Natural killer cell (primary cell): Measurements from ENCODE around the gene ZNF334. TPM values are rescaled to one million over a fixed set of nuclear protein-coding genes. Genes with fewer than 3 reads are reported as not detected.

Experiments used
- ATAC-seq, 3 donors: fragments of 150-1000 bp in 2 of 3; fragments of 200-7000 bp in 1 of 3; cut with Tn5 transposase; 1 replicate in 1 of 3; 2 replicates in 2 of 3; pipeline ENCODE4 v1.10.0; 2021; ENCODE audit warnings: mild to moderate bottlenecking in 2 of 3, moderate library complexity in 2 of 3
- DNase-seq, 2 donors: peaks; one replicate each; pipeline versions ENCODE4 v3.0.0 to v3.0.0-alpha.2; 2013 to 2021; ENCODE audit warnings: mixed read lengths in 1 of 2
- H3K27ac ChIP-seq: one replicate; pipeline ENCODE4 v1.5.1; 2013; ENCODE audit warnings: mild to moderate bottlenecking, low read length
- H3K27me3 ChIP-seq: one replicate; pipeline ENCODE4 v1.6.1; 2013; ENCODE audit warnings: low read length; ENCODE audit not compliant: control insufficient read depth, insufficient read depth
- H3K36me3 ChIP-seq: one replicate; pipeline ENCODE4 v1.6.1; 2013; ENCODE audit warnings: low read length; ENCODE audit not compliant: control insufficient read depth, insufficient read depth
- H3K4me1 ChIP-seq: one replicate; pipeline ENCODE4 v1.6.1; 2013; ENCODE audit warnings: low read length; ENCODE audit not compliant: control insufficient read depth, insufficient read depth
- H3K4me3 ChIP-seq: one replicate; pipeline ENCODE4 v1.5.1; 2013; ENCODE audit warnings: low read length
- H3K9me3 ChIP-seq: one replicate; pipeline ENCODE4 v1.6.1; 2013; ENCODE audit warnings: low read length; ENCODE audit not compliant: control insufficient read depth, insufficient read depth
- H3K27ac Mint-ChIP-seq, 2 donors: one replicate each; pipeline ENCODE4 v1.8.0; 2022; ENCODE audit warnings: mild to moderate bottlenecking in 2 of 2, mixed read lengths in 2 of 2, moderate library complexity in 1 of 2
- H3K27me3 Mint-ChIP-seq, 2 donors: one replicate each; pipeline ENCODE4 v1.8.0; 2022; ENCODE audit warnings: low read depth in 2 of 2, mixed read lengths in 2 of 2
- H3K36me3 Mint-ChIP-seq: one replicate; pipeline ENCODE4 v1.8.0; 2022; ENCODE audit warnings: mixed read lengths
- H3K4me1 Mint-ChIP-seq, 2 donors: one replicate each; pipeline ENCODE4 v1.8.0; 2022; ENCODE audit warnings: mixed read lengths in 2 of 2
- H3K4me3 Mint-ChIP-seq: one replicate; pipeline ENCODE4 v1.8.0; 2022; ENCODE audit warnings: mild to moderate bottlenecking, moderate library complexity, mixed read lengths
- H3K9me3 Mint-ChIP-seq, 2 donors: one replicate each; pipeline ENCODE4 v1.8.0; 2022; ENCODE audit warnings: mixed read lengths in 2 of 2
- WGBS: methylation state at CpG from one replicate; pipeline ENCODE4 v1.1.7; 2013; ENCODE audit warnings: missing lambda C conversion rate; ENCODE audit not compliant: insufficient coverage; 5-methylcytosine and 5-hydroxymethylcytosine counted together
- intact Hi-C: fragments of 100-400 bp; cut with micrococcal nuclease; formaldehyde crosslinking; loops from one replicate; pipeline ENCODE4 v1.14.2; 2022
- total RNA-seq, 4 donors: library from RNA; stranded (reverse); fragments of 120-200 nt in 1 of 4; gene quantifications; one replicate each; pipeline versions ENCODE4 v1.2.3 to v1.2.4, GENCODE V29; 2013 to 2022
- TF ChIP-seq, protein P1 (sequence below): fragments of 200-600 bp; IDR thresholded peaks from one replicate; pipeline ENCODE4 v1.8.0; 2022; ENCODE audit warnings: antibody characterized with exemption

Gene ZNF334
- total RNA-seq, 3 donors from 2014 or later (not counting 1 experiment from before 2014, with no cell fraction given) = 0.43 to 0.59 (median 0.43) TPM

DNA sequence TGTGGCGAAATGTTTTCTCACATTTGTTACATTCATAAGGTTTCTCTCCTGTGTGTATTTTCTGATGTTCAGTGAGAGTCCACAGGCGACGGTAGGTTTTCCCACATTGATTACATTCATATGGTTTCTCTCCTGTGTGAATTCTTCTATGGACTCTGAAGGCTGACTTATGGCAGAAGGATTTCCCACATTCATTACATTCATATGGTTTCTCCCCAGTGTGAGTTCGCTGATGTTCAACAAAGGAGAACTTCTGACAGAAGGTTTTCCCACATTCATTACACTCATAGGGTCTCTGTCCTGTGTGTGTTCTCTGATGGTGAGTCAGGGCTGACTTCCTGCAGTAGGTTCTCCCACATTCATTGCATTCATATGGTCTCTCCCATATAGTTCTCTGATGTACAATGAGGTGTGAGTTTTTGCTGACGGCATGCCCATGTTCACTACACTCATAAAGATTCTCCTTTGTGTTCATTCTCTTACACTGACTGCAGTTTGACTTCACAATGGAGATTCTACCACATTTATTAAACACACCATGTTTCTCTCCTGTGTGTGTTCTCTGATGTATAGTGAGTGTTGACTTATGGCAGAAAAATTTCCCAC lies 11.9 kb downstream of the ZNF334 start:
- Histone ChIP-seq H3K27ac (no peak overlapping the region), H3K4me3 (no peak overlapping the region), H3K27me3 (no peaks in the 10 kb centered on the region), H3K4me1 (no peaks in the 10 kb centered on the region), H3K36me3 (no peaks in the 10 kb centered on the region), H3K9me3 (peaks cover 13% of the 10 kb centered on the region)
- WGBS = 89% methylated on average over 4 of the region's 5 CpGs
- TF ChIP-seq, protein P1, sequence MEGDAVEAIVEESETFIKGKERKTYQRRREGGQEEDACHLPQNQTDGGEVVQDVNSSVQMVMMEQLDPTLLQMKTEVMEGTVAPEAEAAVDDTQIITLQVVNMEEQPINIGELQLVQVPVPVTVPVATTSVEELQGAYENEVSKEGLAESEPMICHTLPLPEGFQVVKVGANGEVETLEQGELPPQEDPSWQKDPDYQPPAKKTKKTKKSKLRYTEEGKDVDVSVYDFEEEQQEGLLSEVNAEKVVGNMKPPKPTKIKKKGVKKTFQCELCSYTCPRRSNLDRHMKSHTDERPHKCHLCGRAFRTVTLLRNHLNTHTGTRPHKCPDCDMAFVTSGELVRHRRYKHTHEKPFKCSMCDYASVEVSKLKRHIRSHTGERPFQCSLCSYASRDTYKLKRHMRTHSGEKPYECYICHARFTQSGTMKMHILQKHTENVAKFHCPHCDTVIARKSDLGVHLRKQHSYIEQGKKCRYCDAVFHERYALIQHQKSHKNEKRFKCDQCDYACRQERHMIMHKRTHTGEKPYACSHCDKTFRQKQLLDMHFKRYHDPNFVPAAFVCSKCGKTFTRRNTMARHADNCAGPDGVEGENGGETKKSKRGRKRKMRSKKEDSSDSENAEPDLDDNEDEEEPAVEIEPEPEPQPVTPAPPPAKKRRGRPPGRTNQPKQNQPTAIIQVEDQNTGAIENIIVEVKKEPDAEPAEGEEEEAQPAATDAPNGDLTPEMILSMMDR = no peak
- DNase-seq = no peak
- H3K9me3 Mint-ChIP-seq = peaks cover 15 to 18% of the 10 kb centered on the region in 2 donors
- H3K27me3 Mint-ChIP-seq = peaks cover 20 to 48% of the 10 kb centered on the region in 2 donors
- no peak overlapping the region for H3K4me3 Mint-ChIP-seq
- intact Hi-C loops = no loop called here
- H3K27ac Mint-ChIP-seq = no peak overlapping the region
- H3K4me1 Mint-ChIP-seq = no peaks in the 10 kb centered on the region
- peaks cover 23% of the 10 kb centered on the region for H3K36me3 Mint-ChIP-seq
- no peak for ATAC-seq

DNA sequence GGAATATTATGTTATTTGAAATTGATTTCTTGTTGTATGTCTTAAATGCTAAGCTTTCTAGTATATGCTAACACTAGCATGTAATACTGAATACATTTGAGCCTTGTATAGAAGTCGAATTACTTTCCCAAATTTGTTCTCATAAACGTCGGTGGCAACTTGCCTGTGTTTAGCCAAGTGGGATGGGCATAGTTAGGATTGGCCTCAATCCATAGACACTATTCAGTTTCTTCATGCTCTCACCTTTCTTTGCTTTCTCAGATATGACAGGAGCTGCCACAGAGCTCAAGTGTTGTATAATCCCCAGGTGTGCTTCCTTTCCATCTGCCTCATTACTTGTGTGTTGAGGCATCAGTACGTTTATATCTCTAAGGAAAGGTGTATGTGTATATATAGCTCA lies 19.3 kb downstream of the ZNF334 start:
- 77% methylated on average over 3 of the region's 4 CpGs for WGBS
- Mint-ChIP-seq H3K27me3 (peaks cover 24 to 68% of the 10 kb centered on the region in 2 donors), H3K36me3 (no peaks in the 10 kb centered on the region), H3K27ac (no peak overlapping the region), H3K4me1 (no peaks in the 10 kb centered on the region), H3K4me3 (no peak overlapping the region), H3K9me3 (no peaks in the 10 kb centered on the region)
- Histone ChIP-seq H3K9me3 (peaks cover 3% of the 10 kb centered on the region), H3K4me3 (no peak overlapping the region), H3K27me3 (peaks cover 2% of the 10 kb centered on the region), H3K36me3 (no peaks in the 10 kb centered on the region), H3K4me1 (no peaks in the 10 kb centered on the region), H3K27ac (no peak overlapping the region)
- intact Hi-C loops = no loop called here
- ATAC-seq = no peak
- DNase-seq = no peak
- TF ChIP-seq, protein P1 = no peak

DNA sequence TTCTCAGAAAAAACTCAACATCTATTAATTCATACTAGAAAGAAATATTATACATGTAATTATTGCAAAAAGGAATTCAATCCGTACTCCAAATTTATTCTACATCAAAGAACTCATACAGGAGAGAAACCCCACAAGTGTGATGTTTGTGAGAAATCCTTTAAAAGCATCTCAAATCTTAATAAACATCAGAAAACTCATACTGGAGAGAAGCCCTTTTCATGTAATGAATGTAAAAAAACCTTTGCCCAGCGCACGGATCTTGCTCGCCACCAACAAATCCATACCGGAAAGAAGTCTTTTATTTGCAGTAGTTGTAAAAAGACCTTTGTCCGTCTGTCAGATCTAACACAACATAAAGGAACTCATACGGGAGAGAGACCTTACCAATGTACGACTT lies 22.0 kb downstream of the ZNF334 start:
- Histone ChIP-seq H3K4me1 (no peaks in the 10 kb centered on the region), H3K4me3 (no peak overlapping the region), H3K9me3 (no peaks in the 10 kb centered on the region), H3K27ac (no peak overlapping the region), H3K36me3 (no peaks in the 10 kb centered on the region), H3K27me3 (peaks cover 2% of the 10 kb centered on the region)
- TF ChIP-seq, protein P1 = no peak
- peaks cover 30 to 75% of the 10 kb centered on the region in 2 donors for H3K27me3 Mint-ChIP-seq
- no peaks in the 10 kb centered on the region for H3K9me3 Mint-ChIP-seq
- 95% methylated on average over 3 of the region's 8 CpGs for WGBS
- H3K27ac Mint-ChIP-seq = no peak overlapping the region
- DNase-seq (no peak), ATAC-seq (no peak)
- no peaks in the 10 kb centered on the region for H3K36me3 Mint-ChIP-seq
- no peaks in the 10 kb centered on the region for H3K4me1 Mint-ChIP-seq
- intact Hi-C loops = no loop called here
- no peak overlapping the region for H3K4me3 Mint-ChIP-seq

DNA sequence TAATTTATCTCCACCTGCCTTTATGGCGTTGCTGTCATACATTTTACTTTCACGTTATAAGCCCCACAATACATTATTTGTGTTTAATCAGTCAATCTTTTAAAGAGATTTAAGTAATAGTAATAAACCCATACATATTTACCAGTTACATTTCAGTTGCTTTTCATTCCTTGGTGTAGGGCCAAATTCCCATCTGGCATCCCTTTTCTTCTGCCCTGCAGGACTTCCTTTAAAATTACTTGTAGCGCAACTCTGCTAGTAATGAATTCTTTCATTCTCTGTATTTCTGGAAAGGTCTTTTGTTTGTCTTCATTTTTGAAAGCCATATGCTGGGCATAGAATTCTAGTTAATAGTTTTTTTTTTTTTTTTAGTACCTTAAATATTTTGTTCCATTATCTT lies 24.9 kb downstream of the ZNF334 start:
- TF ChIP-seq, protein P1 = no peak
- H3K4me1 Mint-ChIP-seq = no peaks in the 10 kb centered on the region
- no peaks in the 10 kb centered on the region for H3K36me3 ChIP-seq
- intact Hi-C loops = no loop called here
- no peak overlapping the region for H3K27ac Mint-ChIP-seq
- no peaks in the 10 kb centered on the region for H3K36me3 Mint-ChIP-seq
- no peak for DNase-seq
- no peak overlapping the region for H3K27ac ChIP-seq
- 83% methylated on average over 1 of the region's 3 CpGs for WGBS
- H3K27me3 Mint-ChIP-seq = peaks cover 36 to 83% of the 10 kb centered on the region in 2 donors
- no peaks in the 10 kb centered on the region for H3K4me1 ChIP-seq
- H3K4me3 Mint-ChIP-seq = no peak overlapping the region
- ATAC-seq = no peak
- H3K27me3 ChIP-seq = no peaks in the 10 kb centered on the region
- no peaks in the 10 kb centered on the region for H3K9me3 Mint-ChIP-seq
- H3K9me3 ChIP-seq = no peaks in the 10 kb centered on the region
- H3K4me3 ChIP-seq = no peak overlapping the region
